HG03196 (cell line): Measurements from ENCODE around the gene MPP4.
"Not testable (repeated sequence)": the region's sequence is repeated elsewhere in the genome, so short reads cannot be mapped to it uniquely, and the experiment has no call there.

Experiments used
- ATAC-seq: cut with Tn5 transposase; IDR thresholded peaks from one replicate; pipeline ENCODE4 v1.9.1; 2021; ENCODE audit not compliant: unreplicated experiment

Gene MPP4

GRCh38 chr2:201673546-201673945 is 24.9 kb downstream of the MPP4 start:
- ATAC-seq, result no peak

GRCh38 chr2:201671205-201671604 is 27.2 kb downstream of the MPP4 start:
- ATAC-seq, result not testable (repeated sequence)

GRCh38 chr2:201669865-201670264 is 28.6 kb downstream of the MPP4 start:
- no peak for ATAC-seq

- no peak for ATAC-seq
These were observed 30.0 kb downstream of the MPP4 start for GRCh38 chr2:201668402-201668910.

GRCh38 chr2:201664334-201664733 is 34.1 kb downstream of the MPP4 start:
- no peak for ATAC-seq

- ATAC-seq, result no peak
These were observed 37.1 kb downstream of the MPP4 start for GRCh38 chr2:201661366-201661765.

GRCh38 chr2:201660293-201660895 is 38.0 kb downstream of the MPP4 start:
- no peak for ATAC-seq

- no peak for ATAC-seq
These were observed 41.7 kb downstream of the MPP4 start for GRCh38 chr2:201656740-201657139.

GRCh38 chr2:201656102-201656501 is 42.3 kb downstream of the MPP4 start:
- no peak for ATAC-seq

- no peak for ATAC-seq
These were observed 43.6 kb downstream of the MPP4 start for GRCh38 chr2:201654616-201655384.

GRCh38 chr2:201653221-201653620 is 45.2 kb downstream of the MPP4 start:
- ATAC-seq, result no peak

GRCh38 chr2:201649442-201649841 is 49.0 kb downstream of the MPP4 start:
- ATAC-seq, result no peak

- no peak for ATAC-seq
These were observed 51.0 kb downstream of the MPP4 start for GRCh38 chr2:201647431-201647830.

- no peak for ATAC-seq
These were observed 54.4 kb downstream of the MPP4 start for GRCh38 chr2:201644001-201644400.

- ATAC-seq, result peak; percentile 38
These were observed 55.1 kb downstream of the MPP4 start, which contains the start of gene TMEM237 for GRCh38 chr2:201643216-201643890. Gene TMEM237 (minus strand): TSS chr2:201643503. CDS start chr2:201643400, 103 bp downstream.

GRCh38 chr2:201642579-201643215 is 55.7 kb downstream of the MPP4 start:
- peak; percentile 73 for ATAC-seq

GRCh38 chr2:201642086-201642578 is 56.3 kb downstream of the MPP4 start:
- ATAC-seq, result peak; percentile 13

GRCh38 chr2:201639205-201639604 is 59.2 kb downstream of the MPP4 start:
- ATAC-seq, result no peak

- ATAC-seq, result no peak
These were observed 60.1 kb downstream of the MPP4 start for GRCh38 chr2:201638326-201638725.

- ATAC-seq, result no peak
These were observed 64.7 kb downstream of the MPP4 start for GRCh38 chr2:201633661-201634249.

GRCh38 chr2:201631041-201631440 is 67.4 kb downstream of the MPP4 start:
- ATAC-seq, result no peak
